Measurements from ENCODE around the gene SMIM35.

SMIM35 gene

GRCh38 chr11:118052581-118053206 is 34.1 kb downstream of the SMIM35 start:
- no peak overlapping the region for H3K27ac ChIP-seq (ENCODE audit: low read depth, low read length, poor library complexity, severe bottlenecking)

GRCh38 chr11:118051611-118052461 is 34.9 kb downstream of the SMIM35 start:
- Histone ChIP-seq H3K79me2 (ENCODE audit: insufficient read depth, low read length) (no peaks in the 10 kb centered on the region), H4K20me1 (ENCODE audit: insufficient read depth, low read length) (no peaks in the 10 kb centered on the region), H3F3A (ENCODE audit: insufficient read depth, low read length) (no peaks in the 10 kb centered on the region), H3K4me3 (ENCODE audit: low read depth, low read length, poor library complexity, severe bottlenecking) (no peak overlapping the region), H3K27me3 (ENCODE audit: insufficient read depth, low read length) (no peaks in the 10 kb centered on the region), H3K27ac (ENCODE audit: low read depth, low read length, poor library complexity, severe bottlenecking) (no peak overlapping the region), H3K36me3 (ENCODE audit: insufficient read depth, low read length) (no peaks in the 10 kb centered on the region), H3K4me1 (ENCODE audit: insufficient read depth, low read length, severe bottlenecking) (no peaks in the 10 kb centered on the region), H2AFZ (ENCODE audit: low read length) (no peak overlapping the region), H3K9me2 (ENCODE audit: low read depth, low read length) (no peaks in the 10 kb centered on the region), H3K9ac (ENCODE audit: low read length) (no peak overlapping the region), H3K9me3 (ENCODE audit: low read length) (no peaks in the 10 kb centered on the region), H3K4me2 (ENCODE audit: low read length) (no peak overlapping the region)
- TF ChIP-seq CTCF (IDR thresholded peaks at IDR 0.05; ENCODE audit: low read length) (no peak), EZH2 (IDR thresholded peaks at IDR 0.05; ENCODE audit: borderline replicate concordance, low read length) (no peak)

More at GRCh38 chr11:118052581-118053206, 34.1 kb downstream of the SMIM35 start:
- no peaks in the 10 kb centered on the region for H3K9me3 ChIP-seq (ENCODE audit: low read length)
- H3K9ac ChIP-seq (ENCODE audit: low read length) = no peak overlapping the region
- H3K36me3 ChIP-seq (ENCODE audit: insufficient read depth, low read length) = no peaks in the 10 kb centered on the region
- H3K4me1 ChIP-seq (ENCODE audit: insufficient read depth, low read length, severe bottlenecking) = no peaks in the 10 kb centered on the region
- H3K9me2 ChIP-seq (ENCODE audit: low read depth, low read length) = no peaks in the 10 kb centered on the region
- no peaks in the 10 kb centered on the region for H3K27me3 ChIP-seq (ENCODE audit: insufficient read depth, low read length)
- no peaks in the 10 kb centered on the region for H4K20me1 ChIP-seq (ENCODE audit: insufficient read depth, low read length)
- H3F3A ChIP-seq (ENCODE audit: insufficient read depth, low read length) = no peaks in the 10 kb centered on the region
- H3K79me2 ChIP-seq (ENCODE audit: insufficient read depth, low read length) = no peaks in the 10 kb centered on the region
- no peak overlapping the region for H2AFZ ChIP-seq (ENCODE audit: low read length)
- H3K4me3 ChIP-seq (ENCODE audit: low read depth, low read length, poor library complexity, severe bottlenecking) = no peak overlapping the region
- TF ChIP-seq CTCF (IDR thresholded peaks at IDR 0.05; ENCODE audit: low read length) = no peak
- no peak for TF ChIP-seq EZH2 (IDR thresholded peaks at IDR 0.05; ENCODE audit: borderline replicate concordance, low read length)
- no peak overlapping the region for H3K4me2 ChIP-seq (ENCODE audit: low read length)

GRCh38 chr11:118051136-118051610 is 35.6 kb downstream of the SMIM35 start:
- TF ChIP-seq EZH2 (IDR thresholded peaks at IDR 0.05; ENCODE audit: borderline replicate concordance, low read length) (no peak), CTCF (IDR thresholded peaks at IDR 0.05; ENCODE audit: low read length) (no peak)

More at GRCh38 chr11:118051136-118051610, 35.6 kb downstream of the SMIM35 start:
- Histone ChIP-seq H3K9me3 (ENCODE audit: low read length) (no peaks in the 10 kb centered on the region), H3K9me2 (ENCODE audit: low read depth, low read length) (no peaks in the 10 kb centered on the region), H3K4me3 (ENCODE audit: low read depth, low read length, poor library complexity, severe bottlenecking) (no peak overlapping the region), H3K4me1 (ENCODE audit: insufficient read depth, low read length, severe bottlenecking) (no peaks in the 10 kb centered on the region), H3K27me3 (ENCODE audit: insufficient read depth, low read length) (no peaks in the 10 kb centered on the region), H3K79me2 (ENCODE audit: insufficient read depth, low read length) (no peaks in the 10 kb centered on the region), H3K9ac (ENCODE audit: low read length) (no peak overlapping the region), H3K36me3 (ENCODE audit: insufficient read depth, low read length) (no peaks in the 10 kb centered on the region), H3F3A (ENCODE audit: insufficient read depth, low read length) (no peaks in the 10 kb centered on the region), H2AFZ (ENCODE audit: low read length) (no peak overlapping the region), H3K27ac (ENCODE audit: low read depth, low read length, poor library complexity, severe bottlenecking) (no peak overlapping the region), H4K20me1 (ENCODE audit: insufficient read depth, low read length) (no peaks in the 10 kb centered on the region), H3K4me2 (ENCODE audit: low read length) (no peak overlapping the region)
